B cell (primary cell): ENCODE results near the gene PTGER4. TPM values are rescaled to one million over a fixed set of nuclear protein-coding genes. Genes with fewer than 3 reads are reported as not detected.

ENCODE experiments used
- ATAC-seq: fragments of 200-7000 bp; cut with Tn5 transposase; one replicate; pipeline ENCODE4 v1.10.0; 2021; ENCODE audit warnings: low read depth, mild to moderate bottlenecking, moderate number of reproducible peaks, moderate library complexity
- CTCF ChIA-PET: fragments of 350-600 bp; sonication (Branson Sonifier 250); formaldehyde crosslinking; loops from one replicate; lab custom pipeline; 2021; ENCODE audit warnings: antibody characterized with exemption, inconsistent platforms; lab: Charles Lee
- POLR2A ChIA-PET: fragments of 350-600 bp; sonication (Branson Sonifier 250); formaldehyde crosslinking; loops from one replicate; lab custom pipeline; 2021; ENCODE audit warnings: antibody characterized with exemption; lab: Charles Lee
- DNase-seq: peaks from one replicate; pipeline ENCODE4 v3.0.0; 2013
- H2AFZ ChIP-seq: 2 replicates; pipeline ENCODE4 v1.6.1; 2012; ENCODE audit warnings: mild to moderate bottlenecking, low read depth, low read length; ENCODE audit not compliant: insufficient read depth, poor library complexity, severe bottlenecking
- H3K27ac ChIP-seq, 2 donors: 1 replicate in 1 of 2; 2 replicates in 1 of 2; pipeline ENCODE4 v1.5.1; 2012 to 2013; ENCODE audit warnings: low read length in 2 of 2, mild to moderate bottlenecking in 2 of 2, moderate library complexity in 1 of 2
- H3K27me3 ChIP-seq, 4 experiments: fragments of 200-600 bp in 1 of 4; sonication (generic) in 1 of 4; replicated peaks in 1 of 4; 1 replicate in 2 of 4; 2 replicates in 2 of 4; pipeline versions ENCODE4 v1.6.1 to v1.7.0; 2013 to 2016; ENCODE audit warnings: low read length in 3 of 4, mild to moderate bottlenecking in 2 of 4, mixed read lengths in 1 of 4, moderate library complexity in 1 of 4; ENCODE audit not compliant: insufficient read depth in 4 of 4, control insufficient read depth in 3 of 4; ENCODE audit errors: control extremely low read depth in 1 of 4
- H3K36me3 ChIP-seq, 2 experiments: replicated peaks in 1 of 2; 1 replicate in 1 of 2; 2 replicates in 1 of 2; pipeline versions ENCODE4 v1.6.1 to v1.7.1; 2013; ENCODE audit warnings: low read length in 1 of 2; ENCODE audit not compliant: insufficient read depth in 2 of 2, control insufficient read depth in 1 of 2; ENCODE audit errors: control extremely low read depth in 1 of 2, extremely low read depth in 1 of 2
- H3K4me1 ChIP-seq, 2 donors: fragments of 200-600 bp in 1 of 2; sonication (generic) in 1 of 2; 1 replicate in 1 of 2; 2 replicates in 1 of 2; pipeline versions ENCODE4 v1.5.1 to v1.6.1; 2013 to 2017; ENCODE audit warnings: low read length in 2 of 2; ENCODE audit not compliant: control insufficient read depth in 2 of 2, insufficient read depth in 2 of 2
- H3K4me2 ChIP-seq: replicated peaks from 2 replicates; pipeline ENCODE3; 2012; ENCODE audit warnings: mild to moderate bottlenecking, low read depth, low read length; ENCODE audit not compliant: poor library complexity, severe bottlenecking
- H3K4me3 ChIP-seq, 5 experiments: fragments of 200-600 bp in 1 of 5; sonication (generic) in 1 of 5; 1 replicate in 3 of 5; 2 replicates in 2 of 5; pipeline versions ENCODE4 v1.5.1 to v1.7.0; 2011 to 2016; ENCODE audit warnings: low read length in 4 of 5, mild to moderate bottlenecking in 4 of 5, low read depth in 2 of 5, control low read depth in 1 of 5, moderate library complexity in 1 of 5; ENCODE audit not compliant: insufficient read depth in 1 of 5; ENCODE audit errors: control extremely low read depth in 1 of 5, extremely low read depth in 1 of 5
- H3K79me2 ChIP-seq: fragments of 200-600 bp; sonication (generic); one replicate; pipeline ENCODE4 v1.6.0; 2016; ENCODE audit warnings: low read length; ENCODE audit not compliant: control insufficient read depth, insufficient read depth
- H3K9ac ChIP-seq: fragments of 200-600 bp; sonication (generic); 2 replicates; pipeline ENCODE4 v1.6.1; 2017; ENCODE audit warnings: mild to moderate bottlenecking, low read length, moderate library complexity
- H3K9me3 ChIP-seq, 3 donors: one replicate each; pipeline versions ENCODE4 v1.6.1 to v1.7.1; 2013; ENCODE audit warnings: low read length in 2 of 3; ENCODE audit not compliant: control insufficient read depth in 2 of 3, insufficient read depth in 1 of 3; ENCODE audit errors: control extremely low read depth in 1 of 3
- H4K20me1 ChIP-seq: 2 replicates; pipeline ENCODE4 v1.6.0; 2012; ENCODE audit warnings: mild to moderate bottlenecking, low read length; ENCODE audit not compliant: insufficient read depth, control insufficient read depth, poor library complexity, severe bottlenecking
- H3K27ac Mint-ChIP-seq: one replicate; pipeline ENCODE4 v1.8.0; 2021; ENCODE audit warnings: mixed read lengths
- H3K27me3 Mint-ChIP-seq: one replicate; pipeline ENCODE4 v1.8.0; 2021; ENCODE audit warnings: mixed read lengths
- H3K4me1 Mint-ChIP-seq: one replicate; pipeline ENCODE4 v1.8.0; 2021; ENCODE audit warnings: mixed read lengths
- H3K4me3 Mint-ChIP-seq: one replicate; pipeline ENCODE4 v1.8.0; 2021; ENCODE audit warnings: mixed read lengths
- H3K9me3 Mint-ChIP-seq: one replicate; pipeline ENCODE4 v1.8.0; 2022; ENCODE audit warnings: mixed read lengths; ENCODE audit not compliant: insufficient read depth
- CTCF ChIP-seq: fragments of 200-600 bp; IDR thresholded peaks from one replicate; pipeline ENCODE4 v1.8.0; 2022; ENCODE audit warnings: antibody characterized with exemption, mild to moderate bottlenecking
- EZH2 ChIP-seq: IDR thresholded peaks from 2 replicates; pipeline ENCODE4 v1.6.1; 2012; ENCODE audit warnings: borderline replicate concordance, low read depth, mild to moderate bottlenecking, moderate library complexity, low read length; ENCODE audit not compliant: insufficient read depth, poor library complexity, severe bottlenecking
- WGBS: methylation state at CpG from one replicate; pipeline ENCODE4 v1.1.5; 2013; ENCODE audit warnings: missing lambda C conversion rate; ENCODE audit not compliant: insufficient coverage; 5-methylcytosine and 5-hydroxymethylcytosine counted together
- intact Hi-C: fragments of 100-400 bp; cut with micrococcal nuclease; formaldehyde crosslinking; loops from one replicate; pipeline ENCODE4 v1.10.0; 2022
- polyA plus RNA-seq: library from polyadenylated mRNA; depleted of rRNA; stranded (reverse); fragments of >200 nt; gene quantifications from 2 replicates; pipeline ENCODE4 v1.2.3, GENCODE V29; 2012
- total RNA-seq, 2 donors: library from RNA; stranded (reverse); fragments of 120-200 nt in 1 of 2; gene quantifications; 1 replicate in 1 of 2; 2 replicates in 1 of 2; pipeline versions ENCODE4 v1.2.3 to v1.2.4, GENCODE V29; 2013 to 2022

PTGER4 gene
- total and polyA plus RNA-seq, 2 donors (not counting 1 experiment from before 2014, with no cell fraction given), result 26.3 to 76.7 TPM

DNA sequence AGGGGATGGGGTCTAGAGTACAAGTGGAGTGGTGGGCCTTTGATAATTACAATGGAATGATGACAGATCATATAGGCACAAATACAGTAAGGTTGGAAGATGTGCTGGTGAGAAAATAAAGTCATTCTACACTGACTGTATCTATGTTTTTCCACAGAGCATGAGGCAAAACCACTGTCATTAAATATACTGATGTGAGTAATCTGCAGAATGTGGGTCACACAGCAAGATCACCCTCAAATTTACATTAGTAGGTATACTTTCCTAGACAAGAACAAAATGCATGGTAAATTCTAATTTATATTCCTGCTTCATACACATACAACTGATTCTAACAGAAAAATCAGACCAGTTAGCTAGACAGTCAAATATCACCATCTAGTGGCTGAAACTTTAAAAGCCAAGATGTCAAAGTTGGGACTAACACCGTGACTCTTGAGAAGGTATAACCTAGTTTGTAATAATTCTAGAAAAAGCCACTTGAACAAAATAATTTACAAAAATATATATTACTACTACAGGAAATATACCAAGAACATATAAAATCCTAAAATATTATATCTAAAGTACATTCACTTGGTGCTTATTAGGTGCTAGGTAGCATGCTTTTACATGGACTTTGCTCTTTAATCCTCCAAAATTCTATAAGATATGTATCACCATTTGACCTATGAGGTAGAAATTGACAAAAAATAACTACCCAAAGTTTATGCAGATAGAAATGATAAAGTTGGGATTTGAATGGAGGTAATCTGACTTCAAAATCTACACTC lies 56.6 kb downstream of the PTGER4 start:
- WGBS, result no CpG with 5 or more reads among the region's 1 CpG
- no peaks in the 10 kb centered on the region for H3K27me3 Mint-ChIP-seq
- no peak overlapping the region for H3K9ac ChIP-seq
- H3K4me2 ChIP-seq, result no peak overlapping the region
- H3K27ac Mint-ChIP-seq, result no peak overlapping the region
- no peak overlapping the region for H3K27ac ChIP-seq
- H3K4me1 Mint-ChIP-seq, result peaks cover 4% of the 10 kb centered on the region
- no peak for ATAC-seq
- peaks cover 1 to 23% of the 10 kb centered on the region in 2 experiments for H3K36me3 ChIP-seq
- no peak overlapping the region for H3K4me3 Mint-ChIP-seq
- H3K79me2 ChIP-seq, result peaks cover 23% of the 10 kb centered on the region
- TF ChIP-seq CTCF (peak; percentile 93), EZH2 (no peak)
- no peaks in the 10 kb centered on the region for H3K4me1 ChIP-seq
- no peak overlapping the region for H3K4me3 ChIP-seq
- peaks cover 0 to 4% (median 0%) of the 10 kb centered on the region in 3 donors for H3K9me3 ChIP-seq
- CTCF ChIA-PET, result interaction anchor here (1.0 to 6.6 kb wide), 6 partner anchors 9 to 1157 kb away, joined by 4 to 54 read pairs (median 5); no protein-coding TSS in a partner anchor
- no peaks in the 10 kb centered on the region for H4K20me1 ChIP-seq
- POLR2A ChIA-PET, result no interaction called here
- H3K27me3 ChIP-seq, result no peaks in the 10 kb centered on the region
- intact Hi-C loops, result loop anchor here (1.0 kb wide), 4 partner anchors 48 to 1157 kb away; no protein-coding TSS in a partner anchor
- peaks cover 7% of the 10 kb centered on the region for H3K9me3 Mint-ChIP-seq
- no peak overlapping the region for H2AFZ ChIP-seq
- peak; percentile 68 for DNase-seq

DNA sequence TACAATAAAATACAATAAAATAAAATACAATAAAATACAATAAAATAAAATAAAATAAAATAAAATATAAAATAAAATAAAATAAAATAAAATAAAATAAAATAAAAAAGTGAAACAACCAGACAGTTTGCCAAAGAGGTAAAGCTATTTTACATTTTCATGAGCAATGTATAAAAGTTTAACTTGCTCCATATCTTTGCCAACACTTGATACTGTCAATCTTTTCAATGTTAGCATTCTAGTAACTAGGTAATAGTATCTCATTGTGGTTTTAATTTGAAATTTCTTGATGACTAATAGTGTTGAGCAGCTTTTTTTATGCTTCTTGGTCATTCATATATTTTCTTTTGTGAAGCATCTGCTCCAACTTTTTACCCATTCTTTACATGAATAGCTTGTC lies 58.8 kb downstream of the PTGER4 start:
- Histone ChIP-seq H2AFZ (no peak overlapping the region), H3K36me3 (peaks cover 3 to 28% of the 10 kb centered on the region in 2 experiments), H3K4me1 (no peaks in the 10 kb centered on the region), H3K27ac (no peak overlapping the region), H3K9me3 (peaks cover 0 to 4% (median 4%) of the 10 kb centered on the region in 3 donors), H3K79me2 (peaks cover 20% of the 10 kb centered on the region), H3K4me3 (no peak overlapping the region), H3K9ac (no peak overlapping the region), H4K20me1 (no peaks in the 10 kb centered on the region), H3K27me3 (no peaks in the 10 kb centered on the region), H3K4me2 (no peak overlapping the region)
- intact Hi-C loops, result no loop called here
- DNase-seq, result no peak
- Mint-ChIP-seq H3K4me1 (peaks cover 2% of the 10 kb centered on the region), H3K27me3 (no peaks in the 10 kb centered on the region), H3K4me3 (no peak overlapping the region), H3K9me3 (peaks cover 7% of the 10 kb centered on the region), H3K27ac (no peak overlapping the region)
- TF ChIP-seq CTCF, result no peak
- TF ChIP-seq EZH2, result no peak
- POLR2A ChIA-PET, result interaction anchor here (1.2 kb wide), 1 partner anchor 60 kb away, joined by 4 read pairs; the partner anchor contains the start of gene PRKAA1
- CTCF ChIA-PET, result interaction anchor here (0.5 to 6.6 kb wide), 6 partner anchors 790 to 1890 kb away, joined by 3 to 54 read pairs (median 3); no protein-coding TSS in a partner anchor
- ATAC-seq, result no peak
